H9 (cell line): ENCODE results near the gene CORO2B. TPM values are rescaled to one million over a fixed set of nuclear protein-coding genes. Genes with fewer than 3 reads are reported as not detected.

ENCODE experiments used
- DNase-seq: peaks from one replicate; pipeline ENCODE4 v3.0.0-alpha.2; 2017
- H2AFZ ChIP-seq: one replicate; pipeline ENCODE4 v1.6.1; 2013; ENCODE audit warnings: mild to moderate bottlenecking, low read length, control low read depth, moderate library complexity
- H2AK5ac ChIP-seq: 2 replicates; pipeline ENCODE4 v1.6.1; 2013; ENCODE audit warnings: low read length, control low read depth, mixed read lengths; ENCODE audit not compliant: insufficient read length
- H2BK120ac ChIP-seq: one replicate; pipeline ENCODE4 v1.6.1; 2013; ENCODE audit warnings: low read depth, mild to moderate bottlenecking, low read length, control low read depth, inconsistent platforms; ENCODE audit not compliant: poor library complexity, severe bottlenecking
- H2BK12ac ChIP-seq: 2 replicates; pipeline ENCODE4 v1.6.1; 2013; ENCODE audit warnings: low read length, control low read depth, mixed read lengths, low read depth; ENCODE audit not compliant: insufficient read length
- H2BK15ac ChIP-seq: 2 replicates; pipeline ENCODE4 v1.6.1; 2013; ENCODE audit warnings: low read depth, low read length, control low read depth
- H2BK20ac ChIP-seq: one replicate; pipeline ENCODE4 v1.6.1; 2013; ENCODE audit warnings: low read depth, mild to moderate bottlenecking, low read length, control low read depth, inconsistent platforms; ENCODE audit not compliant: poor library complexity, severe bottlenecking
- H2BK5ac ChIP-seq: 2 replicates; pipeline ENCODE4 v1.6.1; 2013; ENCODE audit warnings: low read length, control low read depth, mixed read lengths; ENCODE audit not compliant: insufficient read length
- H3K14ac ChIP-seq: 2 replicates; pipeline ENCODE4 v1.6.1; 2013; ENCODE audit warnings: low read length, control low read depth; ENCODE audit not compliant: insufficient read depth
- H3K18ac ChIP-seq: 2 replicates; pipeline ENCODE4 v1.6.1; 2013; ENCODE audit warnings: low read depth, mild to moderate bottlenecking, mixed read lengths, low read length, control low read depth; ENCODE audit not compliant: insufficient read length
- H3K23ac ChIP-seq: 2 replicates; pipeline ENCODE4 v1.6.1; 2013; ENCODE audit warnings: low read length, control low read depth, mixed read lengths, low read depth; ENCODE audit not compliant: insufficient read length
- H3K23me2 ChIP-seq: 2 replicates; pipeline ENCODE4 v1.6.1; 2013; ENCODE audit warnings: low read depth, mild to moderate bottlenecking, mixed read lengths, low read length, control low read depth; ENCODE audit not compliant: insufficient read length, poor library complexity, severe bottlenecking
- H3K27ac ChIP-seq: 2 replicates; pipeline ENCODE4 v1.5.1; 2013; ENCODE audit warnings: low read length, control low read depth, mixed read lengths, low read depth; ENCODE audit not compliant: insufficient read length
- H3K27me3 ChIP-seq: 2 replicates; pipeline ENCODE4 v1.6.1; 2013; ENCODE audit warnings: low read length, control low read depth, inconsistent platforms; ENCODE audit not compliant: insufficient read depth
- H3K4ac ChIP-seq: 2 replicates; pipeline ENCODE4 v1.6.1; 2013; ENCODE audit warnings: low read depth, mild to moderate bottlenecking, control low read depth, inconsistent platforms, low read length, moderate library complexity
- H3K4me1 ChIP-seq: 2 replicates; pipeline ENCODE4 v1.6.1; 2013; ENCODE audit warnings: low read length, control low read depth, inconsistent platforms; ENCODE audit not compliant: insufficient read depth
- H3K4me2 ChIP-seq: 2 replicates; pipeline ENCODE4 v1.6.1; 2013; ENCODE audit warnings: low read length, control low read depth, mixed read lengths; ENCODE audit not compliant: insufficient read length, insufficient read depth
- H3K56ac ChIP-seq: 2 replicates; pipeline ENCODE4 v1.6.1; 2013; ENCODE audit warnings: low read depth, mild to moderate bottlenecking, mixed read lengths, low read length, control low read depth; ENCODE audit not compliant: insufficient read length
- H3K79me1 ChIP-seq: 2 replicates; pipeline ENCODE4 v1.6.1; 2013; ENCODE audit warnings: low read depth, mild to moderate bottlenecking, moderate library complexity, low read length, control low read depth, inconsistent platforms; ENCODE audit not compliant: insufficient read depth, poor library complexity, severe bottlenecking
- H3K79me2 ChIP-seq: 2 replicates; pipeline ENCODE4 v1.6.1; 2013; ENCODE audit warnings: low read length, control low read depth, inconsistent platforms; ENCODE audit not compliant: insufficient read depth
- H3K9ac ChIP-seq: 2 replicates; pipeline ENCODE4 v1.6.1; 2013; ENCODE audit warnings: low read length, control low read depth, mixed read lengths; ENCODE audit not compliant: insufficient read length; ENCODE audit errors: extremely low read depth
- H3K9me3 ChIP-seq: one replicate; pipeline ENCODE4 v1.6.1; 2013; ENCODE audit warnings: low read depth, low read length, inconsistent platforms; ENCODE audit not compliant: control insufficient read depth
- H3T11ph ChIP-seq: one replicate; pipeline ENCODE4 v1.6.1; 2013; ENCODE audit warnings: mild to moderate bottlenecking, low read length, control low read depth, inconsistent platforms
- H4K20me1 ChIP-seq: one replicate; pipeline ENCODE4 v1.6.1; 2013; ENCODE audit not compliant: control insufficient read depth, insufficient read length, insufficient read depth
- H4K5ac ChIP-seq: 2 replicates; pipeline ENCODE4 v1.6.1; 2013; ENCODE audit warnings: low read depth, mild to moderate bottlenecking, mixed read lengths, low read length, control low read depth; ENCODE audit not compliant: insufficient read length
- H4K8ac ChIP-seq: replicated peaks from 2 replicates; pipeline ENCODE4 v1.6.1; 2013; ENCODE audit warnings: low read length, control low read depth, mixed read lengths, low read depth; ENCODE audit not compliant: insufficient read length
- H4K91ac ChIP-seq: 2 replicates; pipeline ENCODE4 v1.6.1; 2013; ENCODE audit warnings: low read depth, mild to moderate bottlenecking, moderate library complexity, mixed read lengths, low read length, control low read depth; ENCODE audit not compliant: insufficient read length
- H3K27ac Mint-ChIP-seq, 3 experiments: 2 replicates in 2 of 3; 3 replicates in 1 of 3; pipeline ENCODE4 v1.8.0; 2020 to 2021; ENCODE audit warnings: mixed read lengths in 3 of 3, mild to moderate bottlenecking in 1 of 3, moderate library complexity in 1 of 3
- H3K27me3 Mint-ChIP-seq: 2 replicates; pipeline ENCODE4 v1.8.0; 2021; ENCODE audit warnings: low read depth, mild to moderate bottlenecking, moderate library complexity, mixed read lengths
- H3K36me3 Mint-ChIP-seq, 3 experiments: 2 replicates in 2 of 3; 3 replicates in 1 of 3; pipeline ENCODE4 v1.8.0; 2020 to 2021; ENCODE audit warnings: low read depth in 3 of 3, mixed read lengths in 3 of 3; ENCODE audit not compliant: insufficient read depth in 1 of 3
- H3K4me1 Mint-ChIP-seq, 2 experiments: 2 replicates each; pipeline ENCODE4 v1.8.0; 2020; ENCODE audit warnings: mixed read lengths in 2 of 2
- H3K4me3 Mint-ChIP-seq, 2 experiments: 2 replicates in 1 of 2; 3 replicates in 1 of 2; pipeline ENCODE4 v1.8.0; 2020 to 2021; ENCODE audit warnings: mild to moderate bottlenecking in 2 of 2, mixed read lengths in 2 of 2, moderate library complexity in 1 of 2
- H3K9me3 Mint-ChIP-seq, 2 experiments: 2 replicates in 1 of 2; 3 replicates in 1 of 2; pipeline ENCODE4 v1.8.0; 2020; ENCODE audit warnings: mild to moderate bottlenecking in 2 of 2, mixed read lengths in 2 of 2, moderate library complexity in 1 of 2
- CTCF ChIP-seq: fragments of 200-600 bp; sonication (generic); conservative IDR thresholded peaks from 3 replicates; pipeline ENCODE4 v1.8.0; 2021; ENCODE audit warnings: antibody characterized with exemption, mild to moderate bottlenecking
- WGBS: extraction: QIAGEN DNeasy Blood & Tissue Kit; methylation state at CpG from one replicate; pipeline ENCODE4 v1.1.7; 2013; ENCODE audit warnings: missing lambda C conversion rate, low lambda C conversion rate, mixed read lengths; ENCODE audit not compliant: insufficient read length; ENCODE audit errors: extremely low coverage; 5-methylcytosine and 5-hydroxymethylcytosine counted together
- total RNA-seq: library from RNA; stranded (reverse); gene quantifications from 2 replicates; pipeline ENCODE4 v1.2.1, GENCODE V29; 2021

The CORO2B gene
- total RNA-seq, 1 experiment from 2014 or later, result 3.1 TPM

- WGBS, result no CpG with 5 or more reads among the region's 2 CpGs
- H3K4me1 Mint-ChIP-seq, result peaks cover 27 to 35% of the 10 kb centered on the region in 2 experiments
- no peaks in the 10 kb centered on the region for H3K79me2 ChIP-seq
These were observed 49.2 kb downstream of the CORO2B start for GRCh38 chr15:68627995-68628394.

More at GRCh38 chr15:68627995-68628394, 49.2 kb downstream of the CORO2B start:
- Histone ChIP-seq H3K27me3 (no peaks in the 10 kb centered on the region), H2BK20ac (no peak overlapping the region), H4K20me1 (no peaks in the 10 kb centered on the region), H4K8ac (no peak overlapping the region), H4K91ac (no peak overlapping the region), H2BK12ac (no peak overlapping the region), H3K9me3 (no peaks in the 10 kb centered on the region), H3K79me1 (no peaks in the 10 kb centered on the region), H3K14ac (no peak overlapping the region), H3K4me2 (no peak overlapping the region), H2AK5ac (no peak overlapping the region), H3K18ac (no peak overlapping the region), H3K4ac (no peak overlapping the region), H3K27ac (no peak overlapping the region), H3K9ac (no peak overlapping the region), H2BK15ac (no peak overlapping the region), H2AFZ (no peak overlapping the region), H3K23me2 (no peaks in the 10 kb centered on the region), H3K56ac (no peak overlapping the region), H2BK5ac (no peak overlapping the region), H3K4me1 (no peaks in the 10 kb centered on the region; the same call in 1 of the 2 replicates), H2BK120ac (no peak overlapping the region), H4K5ac (no peak overlapping the region), H3K23ac (no peak overlapping the region), H3T11ph (no peak overlapping the region)
- no peak for DNase-seq
- Mint-ChIP-seq H3K27ac (no peak overlapping the region; a peak in 1 of 7 replicates), H3K36me3 (no peaks in the 10 kb centered on the region; a peak in 1 of 7 replicates), H3K27me3 (no peaks in the 10 kb centered on the region; the same call in none of the 2 replicates), H3K4me3 (no peak overlapping the region), H3K9me3 (no peaks in the 10 kb centered on the region)
- TF ChIP-seq CTCF, result no peak
